K562 (cell line): ENCODE data around the gene MED13L. TPM values are rescaled to one million over a fixed set of nuclear protein-coding genes. Genes with fewer than 3 reads are reported as not detected.

Experiments used
- ATAC-seq: fragments of 200-7000 bp; cut with Tn5 transposase; 3 replicates; pipeline ENCODE4 v1.9.1; 2020; ENCODE audit warnings: moderate library complexity
- BruUV-seq: library from RNA; stranded (reverse); fragments of 400-500 nt; replicated peaks from 2 replicates; lab custom pipeline; 2021; lab: Mats Ljungman, UMichigan
- CTCF ChIA-PET: fragments of 300-600 bp; formaldehyde crosslinking; extraction: SDS; loops from one replicate; lab custom pipeline; 2021; ENCODE audit warnings: low intra/inter-chr PET ratio; lab: Yijun Ruan, JAX
- POLR2A ChIA-PET: fragments of 300-600, 350-650 bp; sonication (Branson Sonifier 250); formaldehyde crosslinking; extraction: SDS; loops from one replicate; lab custom pipeline; 2021; ENCODE audit warnings: antibody characterized with exemption, inconsistent platforms; lab: Yijun Ruan, JAX
- DNase-seq, 4 experiments: peaks; one replicate each; pipeline versions ENCODE4 v3.0.0 to v3.0.0-alpha.2; 2011 to 2018; ENCODE audit warnings: low spot score in 3 of 4, mixed read lengths in 3 of 4; ENCODE audit errors: extremely low read depth in 1 of 4
- FAIRE-seq: peaks from 2 replicates; lab custom pipeline; 2011; peaks lifted over from hg19 to GRCh38; lab: Jason Lieb, UNC
- H2AFZ ChIP-seq: 2 replicates; pipeline ENCODE4 v1.6.0; 2011; ENCODE audit warnings: low read depth, low read length, control low read depth, inconsistent platforms
- H3K27ac ChIP-seq: fragments of 200-600 bp; 3 replicates; pipeline ENCODE4 v1.8.0; 2011; ENCODE audit warnings: low read depth, mild to moderate bottlenecking, control low read depth, inconsistent platforms, low read length, moderate library complexity, mixed read lengths; ENCODE audit errors: extremely low read depth
- H3K27me3 ChIP-seq, 2 experiments: fragments of 300-600 bp in 1 of 2; 2 replicates in 1 of 2; 3 replicates in 1 of 2; pipeline versions ENCODE4 v1.6.0 to v1.8.0; 2011; ENCODE audit warnings: inconsistent platforms in 2 of 2, low read length in 2 of 2, mild to moderate bottlenecking in 1 of 2, mixed read lengths in 1 of 2, moderate library complexity in 1 of 2; ENCODE audit not compliant: control insufficient read depth in 2 of 2, insufficient read depth in 2 of 2
- H3K36me3 ChIP-seq: fragments of 300-600 bp; 3 replicates; pipeline ENCODE4 v1.8.0; 2011; ENCODE audit warnings: mild to moderate bottlenecking, low read length, inconsistent platforms; ENCODE audit not compliant: control insufficient read depth, insufficient read depth
- H3K4me1 ChIP-seq, 2 experiments: fragments of 200-600 bp in 1 of 2; replicated peaks in 1 of 2; 2 replicates in 1 of 2; 3 replicates in 1 of 2; pipeline versions ENCODE4 v1.5.1 to v1.8.0; 2011; ENCODE audit warnings: inconsistent platforms in 2 of 2, low read length in 2 of 2, mild to moderate bottlenecking in 1 of 2, mixed read lengths in 1 of 2, moderate library complexity in 1 of 2; ENCODE audit not compliant: control insufficient read depth in 2 of 2, insufficient read depth in 2 of 2
- H3K4me2 ChIP-seq: 2 replicates; pipeline ENCODE4 v1.6.1; 2011; ENCODE audit warnings: low read length, control low read depth, inconsistent platforms, mixed read lengths; ENCODE audit not compliant: insufficient read depth
- H3K4me3 ChIP-seq: fragments of 200-600 bp; sonication (generic), shearing (Covaris generic); 2 replicates; pipeline ENCODE4 v1.5.1; 2016; ENCODE audit warnings: control low read depth, inconsistent platforms
- H3K79me2 ChIP-seq: fragments of 200-600 bp; 3 replicates; pipeline ENCODE4 v1.8.0; 2011; ENCODE audit warnings: low read length, inconsistent platforms; ENCODE audit not compliant: control insufficient read depth, insufficient read depth
- H3K9ac ChIP-seq, 2 experiments: 2 replicates each; pipeline versions ENCODE4 v1.6.0 to v1.6.1; 2011; ENCODE audit warnings: low read depth in 2 of 2, low read length in 2 of 2, control low read depth in 1 of 2, inconsistent platforms in 1 of 2, mild to moderate bottlenecking in 1 of 2, mixed read lengths in 1 of 2; ENCODE audit not compliant: insufficient read depth in 1 of 2
- H3K9me1 ChIP-seq: one replicate; pipeline ENCODE4 v1.6.0; 2011; ENCODE audit warnings: inconsistent platforms, mild to moderate bottlenecking, low read length, moderate library complexity; ENCODE audit not compliant: control insufficient read depth, insufficient read depth
- H3K9me3 ChIP-seq: replicated peaks from 2 replicates; pipeline ENCODE4 v1.5.1; 2011; ENCODE audit warnings: low read depth, low read length, inconsistent platforms; ENCODE audit not compliant: control insufficient read depth, insufficient read depth
- H4K20me1 ChIP-seq: replicated peaks from 2 replicates; pipeline ENCODE4 v1.6.1; 2011; ENCODE audit warnings: low read length, inconsistent platforms, mixed read lengths; ENCODE audit not compliant: control insufficient read depth, insufficient read depth
- BMI1 ChIP-seq: fragments of 150-350 bp; IDR thresholded peaks from 2 replicates; pipeline ENCODE4 v1.6.1; 2014; ENCODE audit warnings: low read length
- NCOA2 ChIP-seq, 2 experiments: fragments of 450-650 bp; IDR thresholded peaks; 2 replicates each; pipeline ENCODE4 v1.6.1; 2018; ENCODE audit warnings: mild to moderate bottlenecking in 2 of 2, moderate library complexity in 1 of 2; ENCODE audit not compliant: partially characterized antibody in 2 of 2
- PML ChIP-seq: IDR thresholded peaks from 2 replicates; pipeline ENCODE4 v1.6.1; 2012; ENCODE audit warnings: low read length, inconsistent platforms
- PTBP1 ChIP-seq: fragments of 200-400 bp; formaldehyde crosslinking; IDR thresholded peaks from 2 replicates; pipeline ENCODE4 v1.6.1; 2017; ENCODE audit warnings: low read depth, low read length
- RFX1 ChIP-seq: fragments of 450-650 bp; IDR thresholded peaks from 2 replicates; pipeline ENCODE4 v1.6.1; 2016; ENCODE audit warnings: mild to moderate bottlenecking, moderate library complexity
- ZNF224 ChIP-seq: sonication (generic); formaldehyde crosslinking; IDR thresholded peaks from 2 replicates; pipeline ENCODE4 v1.8.0; 2022; ENCODE audit warnings: mild to moderate bottlenecking, missing genetic modification reagents
- ZNF431 ChIP-seq: sonication (generic); formaldehyde crosslinking; IDR thresholded peaks from 2 replicates; pipeline ENCODE4 v1.8.0; 2022; ENCODE audit warnings: mild to moderate bottlenecking, missing genetic modification reagents
- in situ Hi-C: fragments of 300-500 bp; cut with MboI; formaldehyde crosslinking; loops from 4 replicates; pipeline ENCODE4 v1.15.0; 2018; ENCODE audit warnings: inconsistent platforms, mixed read lengths
- intact Hi-C: fragments of 100-400 bp; cut with micrococcal nuclease; formaldehyde crosslinking; loops from 2 replicates; pipeline ENCODE4 v1.14.2; 2022
- polyA plus RNA-seq, 8 experiments: library from polyadenylated mRNA; depleted of rRNA in 4 of 8; stranded (reverse) in 5 of 8; unstranded in 3 of 8; fragments of >200 nt; fragmentation: Nextera tagmentation in 2 of 8; fragmentation: Illumina TruSeq in 1 of 8; extraction: Ambion mirVana in 2 of 8; extraction: Trizol in 1 of 8; gene quantifications; 2 replicates each; pipeline versions ENCODE4 v1.2.1 to v1.2.3, GENCODE V29; 2011 to 2014; ENCODE audit warnings: inconsistent platforms in 1 of 8, missing spikeins in 1 of 8
- total RNA-seq, 7 experiments: library from RNA; depleted of rRNA in 6 of 7; stranded (reverse); fragments of >200 nt in 6 of 7; fragmentation: Illumina TruSeq in 2 of 7; extraction: Trizol in 2 of 7; gene quantifications; 2 replicates each; pipeline versions ENCODE4 v1.2.1 to v1.2.3, GENCODE V29; 2011 to 2021; ENCODE audit warnings: low replicate concordance in 1 of 7
- TF ChIP-seq, protein P1 (sequence below): fragments of 450-650 bp; IDR thresholded peaks from one replicate; pipeline ENCODE4 v1.6.1; 2018; ENCODE audit warnings: mild to moderate bottlenecking, moderate library complexity; ENCODE audit not compliant: partially characterized antibody

MED13L gene
- total and polyA plus RNA-seq, 9 of the 15 experiments (the other 6 are each of a cell fraction or from before 2014, with no cell fraction given), result 13.4 to 90.3 (median 36.9) TPM

DNA sequence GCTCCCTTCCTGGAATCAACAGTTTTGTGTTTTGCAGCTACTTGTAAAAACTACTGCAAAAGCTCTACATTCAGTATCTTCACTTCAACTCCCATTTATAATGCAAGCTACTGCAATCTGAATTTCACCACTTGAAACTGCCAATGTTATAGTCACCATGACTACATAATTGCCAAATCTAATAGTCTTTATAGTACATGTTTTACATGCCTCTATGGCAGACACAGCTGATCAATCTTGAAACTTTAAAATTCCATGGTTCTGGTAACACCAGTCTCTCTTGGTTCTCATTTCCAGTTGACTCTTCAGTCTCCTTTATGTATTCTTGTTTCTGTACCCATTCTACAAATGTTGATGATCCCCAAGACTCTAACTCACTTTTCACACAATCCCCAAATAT is 185.9 kb downstream of the MED13L start:
- peak; percentile 17; the same call in 1 of the 3 replicates for ATAC-seq
- no TSS peak for BruUV-seq
- H2AFZ ChIP-seq, result no peak overlapping the region
- DNase-seq, result no peak
- H3K4me3 ChIP-seq, result no peak overlapping the region
- TF ChIP-seq PTBP1 (no peak), NCOA2 (IDR thresholded peaks at IDR 0.05; ENCODE audit: partially characterized antibody in 2 of 2) (peak in 1 of 2 experiments; percentile 55), BMI1 (no peak), RFX1 (peak; percentile 35), PML (no peak), ZNF224 (CRISPR knock-in tag) (no peak), ZNF431 (no peak)
- TF ChIP-seq, protein P1, sequence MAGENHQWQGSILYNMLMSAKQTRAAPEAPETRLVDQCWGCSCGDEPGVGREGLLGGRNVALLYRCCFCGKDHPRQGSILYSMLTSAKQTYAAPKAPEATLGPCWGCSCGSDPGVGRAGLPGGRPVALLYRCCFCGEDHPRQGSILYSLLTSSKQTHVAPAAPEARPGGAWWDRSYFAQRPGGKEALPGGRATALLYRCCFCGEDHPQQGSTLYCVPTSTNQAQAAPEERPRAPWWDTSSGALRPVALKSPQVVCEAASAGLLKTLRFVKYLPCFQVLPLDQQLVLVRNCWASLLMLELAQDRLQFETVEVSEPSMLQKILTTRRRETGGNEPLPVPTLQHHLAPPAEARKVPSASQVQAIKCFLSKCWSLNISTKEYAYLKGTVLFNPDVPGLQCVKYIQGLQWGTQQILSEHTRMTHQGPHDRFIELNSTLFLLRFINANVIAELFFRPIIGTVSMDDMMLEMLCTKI, result no peak
- intact Hi-C loops, result no loop called here
- no peaks in the 10 kb centered on the region for H3K9me1 ChIP-seq
- in situ Hi-C loops, result no loop called here
- no peaks in the 10 kb centered on the region for H3K9me3 ChIP-seq
- H3K4me1 ChIP-seq, result peaks cover 2 to 6% of the 10 kb centered on the region in 2 experiments; a peak in 3 of 5 replicates
- 0 out of 2 replicates have a peak, but pooled peaks cover 3% of the 10 kb centered on the region for H4K20me1 ChIP-seq
- H3K4me2 ChIP-seq, result no peak overlapping the region
- peaks cover 82% of the 10 kb centered on the region for H3K79me2 ChIP-seq
- H3K27me3 ChIP-seq, result no peaks in the 10 kb centered on the region
- no peak for FAIRE-seq
- CTCF ChIA-PET, result no interaction called here
- no peak overlapping the region for H3K9ac ChIP-seq
- POLR2A ChIA-PET, result interaction anchor here (0.9 to 2.1 kb wide), 5 partner anchors 8 to 43 kb away, joined by 3 to 9 read pairs (median 5); no protein-coding TSS in a partner anchor
- peaks cover 19% of the 10 kb centered on the region for H3K36me3 ChIP-seq
- no peak overlapping the region for H3K27ac ChIP-seq
